KG1 (cell line): ENCODE data around the gene LEUTX.
"Not testable (repeated sequence)": the region's sequence is repeated elsewhere in the genome, so short reads cannot be mapped to it uniquely, and the experiment has no call there.

Experiments
- DNase-seq: peaks from one replicate; lab custom pipeline; 2025; lab: John Stamatoyannopoulos, UW

LEUTX gene

GRCh38 chr19:39780894-39781293, 2.2 kb downstream of the LEUTX start:
- no peak for DNase-seq

DNA sequence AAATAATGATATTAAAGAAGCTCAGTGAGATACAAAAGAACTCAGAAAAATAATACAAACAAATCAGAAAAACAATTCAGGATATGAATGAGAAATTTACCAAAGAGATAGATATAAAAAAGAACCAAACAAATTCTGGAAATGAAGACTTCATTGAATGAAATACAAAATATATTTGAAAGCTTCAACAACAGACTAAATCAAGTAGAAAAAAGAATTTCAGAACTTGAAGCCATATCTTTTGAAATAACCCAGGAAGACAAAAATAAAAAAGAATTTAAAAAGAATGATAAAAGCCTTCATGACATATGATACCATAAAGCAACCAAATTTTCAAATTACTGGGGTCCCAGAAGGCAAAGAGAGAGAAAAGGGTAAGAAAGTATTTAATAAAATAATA, 9.6 kb downstream of the LEUTX start:
- no peak for DNase-seq

DNA sequence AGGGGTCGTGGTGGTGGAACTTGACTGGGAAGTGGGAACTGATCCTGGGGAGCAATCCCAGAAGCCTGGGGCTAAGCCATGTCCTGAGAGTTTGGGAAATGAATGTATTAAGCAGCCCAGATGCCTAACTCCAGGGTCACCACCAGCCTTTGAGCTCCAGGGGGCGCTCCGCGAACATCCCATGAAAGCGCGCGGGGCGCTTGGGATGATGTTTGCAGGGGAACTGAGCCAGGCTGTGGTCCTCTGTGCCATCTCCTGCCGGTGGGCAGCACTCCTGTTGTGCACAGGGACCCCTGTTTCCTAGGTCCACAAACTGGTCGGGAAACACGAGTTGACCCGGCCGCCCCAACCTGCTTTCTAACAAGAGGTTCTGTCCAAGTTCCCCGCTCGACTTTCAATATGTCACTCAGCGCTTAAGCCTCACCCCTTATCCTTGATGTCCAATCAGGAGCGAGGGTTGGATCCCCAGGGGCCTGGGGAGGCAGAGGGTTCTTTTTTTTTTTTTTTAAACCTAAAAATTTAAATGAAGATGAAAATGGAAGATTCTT, 14.4 kb downstream of the LEUTX start:
- peak; percentile 8 for DNase-seq

DNA sequence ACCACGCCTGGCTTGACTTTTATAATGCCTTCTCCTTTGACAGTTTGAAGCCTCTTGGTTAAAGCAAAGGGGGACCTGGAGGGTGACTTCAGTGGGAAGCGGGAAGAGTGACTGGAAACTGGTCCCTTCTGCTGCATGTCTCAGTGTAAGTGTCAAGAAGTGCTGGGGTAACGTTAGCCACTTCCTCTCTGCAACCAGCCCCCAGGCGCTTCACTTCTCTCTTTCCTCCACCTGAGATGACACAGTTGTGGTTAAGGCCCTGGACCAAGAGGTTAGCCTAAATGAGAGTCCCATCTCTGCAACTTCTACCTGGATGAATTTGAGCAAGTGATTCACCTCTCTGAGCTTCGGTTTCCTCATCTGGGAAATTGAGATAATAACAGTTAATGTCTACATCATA, 16.3 kb downstream of the LEUTX start:
- no peak for DNase-seq

DNA sequence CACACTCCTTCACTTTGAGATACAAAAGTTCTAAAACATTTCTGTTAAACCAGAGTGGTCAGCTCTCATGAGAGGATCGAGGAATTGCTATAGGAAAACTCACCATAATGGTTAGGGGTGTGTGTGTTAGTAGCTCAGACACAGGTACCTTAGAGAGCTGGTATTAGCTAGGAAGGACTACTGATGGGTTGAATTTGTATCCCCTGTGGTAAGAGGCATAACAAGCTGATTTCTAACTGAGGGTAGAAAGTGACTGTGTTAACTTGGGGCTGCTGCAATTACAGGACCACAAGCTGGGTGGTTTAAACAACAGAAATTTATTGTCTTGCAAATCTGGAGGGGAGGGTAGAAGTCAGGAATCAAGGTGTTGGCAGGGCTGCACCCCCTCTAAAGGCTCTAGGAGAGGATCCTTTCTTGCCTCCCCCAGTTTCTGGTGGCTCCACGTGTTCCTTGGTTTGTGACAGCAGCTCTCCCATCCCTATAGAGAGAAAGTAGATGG, 17.4 kb downstream of the LEUTX start:
- DNase-seq: no peak

DNA sequence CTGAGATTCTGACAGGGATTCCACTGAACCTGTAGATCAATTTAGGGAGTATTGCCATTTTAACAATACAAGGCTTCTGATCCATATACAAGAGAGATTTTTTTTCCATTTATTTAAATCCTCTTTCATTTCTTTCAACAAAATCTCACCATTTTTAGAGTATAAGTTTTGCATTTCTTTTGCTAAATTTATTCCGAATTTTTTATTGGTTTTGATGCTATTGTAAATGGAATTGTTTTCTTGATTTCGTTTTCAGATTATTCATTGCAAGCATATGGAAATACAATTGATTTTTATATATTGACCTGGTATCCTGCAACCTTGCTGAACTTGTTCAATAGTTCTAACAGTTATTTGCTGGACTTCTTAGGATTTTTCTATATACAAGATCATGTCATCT, 18.4 kb downstream of the LEUTX start:
- no peak for DNase-seq

- no peak for DNase-seq
Observed at GRCh38 chr19:39802958-39803357, 24.3 kb downstream of the LEUTX start.

DNA sequence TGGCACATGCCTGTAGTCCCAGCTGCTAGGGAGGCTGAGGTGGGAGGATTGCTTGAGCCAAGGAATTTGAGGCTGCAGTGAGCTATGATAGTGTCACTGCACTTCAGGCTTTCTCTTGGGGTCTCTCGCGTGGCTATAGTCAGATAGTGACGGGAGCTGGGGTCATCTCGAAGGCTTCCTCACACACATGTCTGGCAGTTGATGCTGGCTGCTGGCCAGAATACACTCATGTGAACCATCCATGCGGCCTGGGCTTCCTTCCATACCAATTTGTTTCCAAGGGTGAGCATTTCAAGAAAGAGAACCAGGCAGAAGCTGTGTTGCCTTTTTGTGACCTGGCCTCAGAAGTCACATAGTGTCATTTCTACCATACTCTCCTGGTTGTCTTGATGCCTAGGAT, 26.4 kb downstream of the LEUTX start:
- no peak for DNase-seq

DNA sequence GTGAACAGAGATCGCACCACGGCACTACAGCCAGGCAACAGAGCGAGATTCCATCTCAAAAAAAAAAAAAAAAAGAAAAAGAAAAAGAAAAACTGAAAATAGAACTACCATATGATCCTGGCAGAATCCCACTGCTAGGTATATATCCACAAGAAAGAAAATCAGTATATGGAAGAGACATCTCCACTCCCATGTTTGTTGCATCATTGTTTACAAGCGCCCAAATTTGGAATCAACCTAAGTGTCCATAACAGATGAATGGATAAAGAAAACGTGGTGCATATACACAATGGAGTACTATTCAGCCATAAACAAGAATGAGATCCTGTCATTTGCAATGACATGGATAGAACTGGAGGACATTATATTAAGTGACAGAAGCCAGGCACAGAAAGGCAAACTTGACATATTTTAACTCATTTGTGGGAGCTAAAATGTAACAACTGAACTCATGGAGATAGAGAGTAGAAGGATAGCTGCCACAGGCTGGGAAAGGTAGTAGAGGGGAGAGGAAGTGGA, 29.3 kb downstream of the LEUTX start:
- DNase-seq: no peak

DNA sequence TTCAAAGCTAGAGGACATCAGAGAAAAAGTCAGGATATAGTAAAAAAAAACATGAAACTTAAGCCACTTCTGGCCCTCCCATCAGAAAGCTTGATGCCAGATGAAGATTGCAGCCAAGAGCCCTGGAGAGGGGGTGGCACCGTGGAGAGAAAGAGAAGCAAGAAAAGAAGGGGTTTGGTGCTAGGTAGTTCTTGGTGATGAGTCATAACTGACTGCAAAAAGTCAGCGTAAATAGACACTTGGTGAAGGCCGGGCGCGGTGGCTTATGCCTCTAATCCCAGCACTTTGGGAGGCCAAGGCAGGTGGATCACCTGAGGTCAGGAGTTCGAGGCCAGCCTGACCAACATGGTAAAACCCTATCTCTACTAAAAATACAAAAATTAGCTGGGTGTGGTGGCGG, 30.0 kb downstream of the LEUTX start:
- not testable (repeated sequence) for DNase-seq

GRCh38 chr19:39809368-39809767, 30.7 kb downstream of the LEUTX start:
- no peak for DNase-seq

DNA sequence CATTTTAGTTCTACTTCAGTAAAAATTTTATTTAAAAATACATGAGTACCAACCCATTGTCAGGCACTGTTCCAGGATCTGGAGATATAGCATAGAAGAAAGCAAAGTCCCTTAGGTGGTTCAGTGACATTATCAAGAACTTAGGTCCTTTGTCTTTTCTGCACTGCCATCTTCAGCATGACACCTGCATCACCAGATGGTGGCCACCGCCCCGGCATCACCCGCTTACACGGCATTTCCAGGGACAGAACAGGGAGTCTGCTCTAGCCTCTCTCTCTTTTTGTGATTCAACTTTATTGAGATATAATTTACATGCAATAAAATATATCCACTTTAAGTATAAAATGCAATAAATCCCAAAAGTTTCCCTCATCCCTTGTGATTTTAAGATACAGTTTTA, 31.8 kb downstream of the LEUTX start:
- no peak for DNase-seq

DNA sequence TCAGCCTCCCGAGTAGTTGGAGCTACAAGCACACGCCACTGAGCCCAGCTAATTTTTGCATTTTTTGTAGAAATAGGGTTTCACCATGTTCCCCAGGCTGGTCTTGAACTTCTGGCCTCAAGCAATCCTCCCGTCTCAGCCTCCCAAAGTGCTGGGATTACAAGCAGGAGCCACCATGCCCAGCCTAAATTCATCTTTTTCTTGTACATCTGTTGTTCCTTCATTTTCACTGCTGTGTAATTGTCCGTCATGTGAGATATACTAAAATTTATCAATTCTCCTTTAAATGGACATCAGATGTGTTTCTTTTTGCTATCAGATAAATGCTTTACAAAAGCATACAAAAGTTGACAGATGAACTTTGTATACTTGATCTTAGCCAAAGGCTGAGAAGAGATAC, 32.4 kb downstream of the LEUTX start:
- DNase-seq: no peak

DNA sequence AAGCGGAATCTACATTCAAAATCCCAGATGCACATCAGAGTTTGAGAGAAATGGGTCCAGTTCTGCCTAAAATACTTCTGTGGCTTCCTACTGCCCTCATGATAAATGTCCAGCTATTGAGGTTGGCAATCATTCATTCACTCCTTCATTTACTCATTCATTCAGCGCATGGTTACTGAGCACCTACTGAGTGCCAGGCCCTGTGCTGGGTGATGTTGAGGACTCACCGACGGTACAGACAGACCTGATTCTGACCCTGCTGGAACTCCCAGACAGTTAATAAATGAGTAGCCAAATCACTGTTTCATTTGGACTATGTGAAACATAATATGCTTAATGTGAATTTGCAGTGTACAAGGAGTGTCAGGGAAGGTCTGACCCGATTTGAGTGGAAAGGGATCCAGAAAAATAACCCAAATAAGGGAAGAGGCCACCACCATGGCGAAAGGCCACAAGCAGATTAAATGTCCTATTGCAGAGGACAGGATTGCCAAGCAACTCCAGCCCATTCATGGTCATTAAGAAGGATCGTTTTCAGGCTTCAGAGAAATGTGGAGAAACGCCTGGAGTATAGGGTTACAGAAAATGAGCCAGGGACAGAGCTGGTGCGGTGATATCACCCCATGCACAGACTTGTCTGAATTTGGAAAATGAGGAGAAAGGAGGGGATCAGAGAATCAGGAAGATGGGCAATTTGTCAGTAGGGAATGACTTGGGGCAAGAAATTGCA, 34.8 kb downstream of the LEUTX start:
- DNase-seq: no peak

DNA sequence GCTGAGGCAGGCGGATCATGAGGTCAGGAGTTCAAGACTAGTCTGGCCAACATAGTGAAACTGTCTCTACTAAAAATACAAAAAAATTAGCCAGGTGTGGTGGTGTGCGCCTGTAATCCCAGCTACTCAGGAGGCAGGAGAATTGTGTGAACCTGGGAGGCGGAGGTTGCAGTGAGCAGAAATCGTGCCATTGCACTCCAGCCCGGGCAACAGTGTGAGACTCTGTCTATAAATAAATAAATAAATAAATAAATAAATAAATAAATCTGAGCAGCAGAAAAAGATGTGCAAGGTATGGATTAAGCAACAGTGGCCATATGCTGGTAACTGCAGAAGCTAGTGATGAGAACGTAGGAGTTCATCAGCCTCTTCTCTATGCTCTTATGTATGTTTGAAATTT, 35.5 kb downstream of the LEUTX start:
- not testable (repeated sequence) for DNase-seq

GRCh38 chr19:39814595-39814994, 35.9 kb downstream of the LEUTX start:
- no peak for DNase-seq

- no peak for DNase-seq
Observed at GRCh38 chr19:39816287-39817048, 37.8 kb downstream of the LEUTX start.

- no peak for DNase-seq
Observed at GRCh38 chr19:39817888-39818561, 39.4 kb downstream of the LEUTX start.

GRCh38 chr19:39818626-39819097, 40.0 kb downstream of the LEUTX start:
- DNase-seq: no peak

DNA sequence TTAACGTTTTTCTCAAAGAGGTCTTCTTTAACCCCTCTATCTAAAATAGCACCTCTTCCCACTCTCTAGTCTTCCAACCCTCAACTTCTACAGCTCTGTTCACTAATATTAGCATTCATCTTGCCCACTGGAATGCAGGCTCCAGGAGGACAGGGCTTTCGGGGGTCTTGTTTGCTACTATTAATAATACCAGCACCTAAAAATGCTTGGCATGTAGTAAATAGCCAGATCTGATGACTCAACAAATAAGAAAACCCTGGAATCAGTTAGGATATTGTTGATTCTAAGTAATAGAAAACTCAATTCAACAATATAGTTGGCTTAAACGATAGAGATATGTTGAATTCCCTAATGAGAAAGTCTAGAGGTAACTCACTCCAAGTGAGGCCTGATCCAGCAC, 41.1 kb downstream of the LEUTX start:
- DNase-seq: no peak

- DNase-seq: no peak
Observed at GRCh38 chr19:39820696-39821095, 42.0 kb downstream of the LEUTX start.

DNA sequence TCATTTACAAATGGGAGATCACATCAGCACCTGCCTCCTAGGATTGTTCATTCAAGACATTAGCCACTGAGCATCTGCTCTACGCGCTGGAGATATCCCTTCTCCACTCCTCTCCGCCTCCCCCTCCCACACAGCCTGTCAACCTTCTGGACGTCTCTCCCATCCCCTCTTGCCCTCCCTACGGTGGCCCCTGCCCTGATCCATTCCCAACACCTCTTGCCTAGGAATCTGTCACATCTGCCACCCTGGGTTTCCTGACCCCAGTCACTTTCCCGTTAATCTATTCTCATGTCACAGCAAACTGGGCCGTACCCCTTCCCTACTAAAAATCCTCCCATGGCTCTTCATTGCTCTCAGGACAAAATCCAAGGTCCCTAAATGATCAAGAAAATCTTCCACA, 45.0 kb downstream of the LEUTX start:
- DNase-seq: no peak
